ENCODE measurements around the gene SH3TC2.
"Not testable (repeated sequence)": the region's sequence is repeated elsewhere in the genome, so short reads cannot be mapped to it uniquely, and the experiment has no call there.

DNA sequence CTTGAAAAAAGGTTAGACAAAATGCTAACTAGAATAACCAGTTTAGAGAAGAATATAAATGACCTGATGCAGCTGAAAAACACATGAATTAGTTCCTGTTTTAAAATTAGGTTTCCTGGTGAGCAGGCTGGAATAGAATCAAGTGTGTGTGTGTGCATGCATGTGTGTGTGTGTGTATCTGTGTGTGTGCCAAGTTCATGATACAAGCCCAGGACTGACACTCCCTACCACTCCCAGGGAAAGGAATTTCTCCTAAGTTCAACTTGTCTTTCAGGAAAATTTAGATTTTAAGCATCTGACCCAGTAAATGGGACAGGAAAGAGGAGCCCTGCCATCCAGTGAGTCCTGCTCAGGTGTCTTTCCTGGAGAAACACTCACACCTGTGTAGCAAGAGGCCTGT is 11.2 kb upstream of the SH3TC2 start:
- TF ChIP-seq, protein P1, sequence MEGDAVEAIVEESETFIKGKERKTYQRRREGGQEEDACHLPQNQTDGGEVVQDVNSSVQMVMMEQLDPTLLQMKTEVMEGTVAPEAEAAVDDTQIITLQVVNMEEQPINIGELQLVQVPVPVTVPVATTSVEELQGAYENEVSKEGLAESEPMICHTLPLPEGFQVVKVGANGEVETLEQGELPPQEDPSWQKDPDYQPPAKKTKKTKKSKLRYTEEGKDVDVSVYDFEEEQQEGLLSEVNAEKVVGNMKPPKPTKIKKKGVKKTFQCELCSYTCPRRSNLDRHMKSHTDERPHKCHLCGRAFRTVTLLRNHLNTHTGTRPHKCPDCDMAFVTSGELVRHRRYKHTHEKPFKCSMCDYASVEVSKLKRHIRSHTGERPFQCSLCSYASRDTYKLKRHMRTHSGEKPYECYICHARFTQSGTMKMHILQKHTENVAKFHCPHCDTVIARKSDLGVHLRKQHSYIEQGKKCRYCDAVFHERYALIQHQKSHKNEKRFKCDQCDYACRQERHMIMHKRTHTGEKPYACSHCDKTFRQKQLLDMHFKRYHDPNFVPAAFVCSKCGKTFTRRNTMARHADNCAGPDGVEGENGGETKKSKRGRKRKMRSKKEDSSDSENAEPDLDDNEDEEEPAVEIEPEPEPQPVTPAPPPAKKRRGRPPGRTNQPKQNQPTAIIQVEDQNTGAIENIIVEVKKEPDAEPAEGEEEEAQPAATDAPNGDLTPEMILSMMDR (IDR thresholded peaks at IDR 0.05): not testable (repeated sequence)
- TF ChIP-seq POLR2A (IDR thresholded peaks at IDR 0.05): not testable (repeated sequence)
